Stimulated activated CD4-positive, alpha-beta T cell treated with anti-CD3 and anti-CD28 coated beads, Interleukin-1b, Interleukin-23, amount 100 ng/mL, for 24 hours (primary cell): ENCODE data around the gene BLID.

Source experiments
- DNase-seq, 4 experiments: peaks; one replicate each; pipeline ENCODE4 v3.0.0-alpha.2; 2020; ENCODE audit warnings: low read depth in 4 of 4, low spot score in 1 of 4

The BLID gene

GRCh38 chr11:122115524-122116379 lies at the start of gene BLID:
TSS of gene BLID (minus strand) at chr11:122116215. CDS start at chr11:122115922, 293 bp downstream.
- DNase-seq = no peak

GRCh38 chr11:122163053-122163819 lies 47.2 kb upstream of the BLID start:
- no peak for DNase-seq

GRCh38 chr11:122162095-122162494 lies 46.1 kb upstream of the BLID start:
- no peak for DNase-seq

- no peak for DNase-seq
These were observed 45.0 kb upstream of the BLID start for GRCh38 chr11:122160841-122161590.

- no peak for DNase-seq
These were observed 43.8 kb upstream of the BLID start for GRCh38 chr11:122159861-122160260.

- no peak for DNase-seq
These were observed 43.2 kb upstream of the BLID start for GRCh38 chr11:122159173-122159721.

- no peak for DNase-seq
These were observed 42.2 kb upstream of the BLID start for GRCh38 chr11:122158171-122158570.

GRCh38 chr11:122157653-122158161 lies 41.7 kb upstream of the BLID start:
- DNase-seq = no peak

GRCh38 chr11:122156940-122157382 lies 40.9 kb upstream of the BLID start:
- DNase-seq = no peak

GRCh38 chr11:122155765-122156527 lies 39.9 kb upstream of the BLID start:
- no peak for DNase-seq

GRCh38 chr11:122154994-122155393 lies 39.0 kb upstream of the BLID start:
- DNase-seq = no peak

- no peak for DNase-seq
These were observed 38.2 kb upstream of the BLID start for GRCh38 chr11:122154227-122154626.

- no peak for DNase-seq
These were observed 37.7 kb upstream of the BLID start for GRCh38 chr11:122153746-122154145.

GRCh38 chr11:122150216-122151124 lies 34.5 kb upstream of the BLID start:
- DNase-seq = no peak

GRCh38 chr11:122149202-122149601 lies 33.2 kb upstream of the BLID start:
- no peak for DNase-seq

GRCh38 chr11:122146475-122146874 lies 30.5 kb upstream of the BLID start:
- DNase-seq = no peak

GRCh38 chr11:122145715-122146274 lies 29.8 kb upstream of the BLID start:
- no peak for DNase-seq

GRCh38 chr11:122144752-122145151 lies 28.7 kb upstream of the BLID start:
- DNase-seq = no peak

GRCh38 chr11:122141725-122142124 lies 25.7 kb upstream of the BLID start:
- DNase-seq = no peak
